Body of pancreas (tissue), 4 donors: ENCODE data around the gene GHRHR. TPM values are rescaled to one million over a fixed set of nuclear protein-coding genes. Genes with fewer than 3 reads are reported as not detected.

ENCODE experiments used
- ATAC-seq: fragments of 150-250 bp; one replicate; pipeline ENCODE4 v1.9.1; 2016
- DNase-seq, 4 donors: peaks; one replicate each; pipeline ENCODE4 v3.0.0-alpha.2; 2019
- H3K27ac ChIP-seq, 4 donors: fragments of 200-600 bp; sonication (generic); 1 replicate in 3 of 4; 2 replicates in 1 of 4; pipeline versions ENCODE4 v1.5.1 to v1.6.1; 2016 to 2019; ENCODE audit warnings: mild to moderate bottlenecking in 1 of 4, mixed read lengths in 1 of 4, moderate library complexity in 1 of 4
- H3K27me3 ChIP-seq, 2 donors: fragments of 200-600 bp; sonication (generic); one replicate each; pipeline ENCODE4 v1.6.0; 2016; ENCODE audit warnings: mild to moderate bottlenecking in 1 of 2
- H3K36me3 ChIP-seq, 2 donors: fragments of 200-600 bp; sonication (generic); replicated peaks in 1 of 2; 2 replicates each; pipeline ENCODE4 v1.5.1; 2016; ENCODE audit warnings: low read depth in 2 of 2; ENCODE audit not compliant: insufficient read depth in 1 of 2
- H3K4me1 ChIP-seq: fragments of 200-600 bp; sonication (generic); one replicate; pipeline ENCODE4 v1.6.0; 2016
- H3K4me3 ChIP-seq, 2 donors: fragments of 200-600 bp; sonication (generic); 1 replicate in 1 of 2; 2 replicates in 1 of 2; pipeline ENCODE4 v1.5.1; 2016 to 2019
- H3K9me3 ChIP-seq, 3 donors: fragments of 200-600 bp; sonication (generic); 1 replicate in 2 of 3; 2 replicates in 1 of 3; pipeline ENCODE4 v1.5.1; 2016
- POLR2A ChIP-seq, 3 donors: fragments of 450-650 bp; IDR thresholded peaks; one replicate each; pipeline ENCODE4 v1.6.1; 2016; ENCODE audit warnings: antibody characterized with exemption in 3 of 3, mild to moderate bottlenecking in 2 of 3
- WGBS, 2 donors: methylation state at CpG; one replicate each; pipeline ENCODE4 v1.1.5; 2017; 5-methylcytosine and 5-hydroxymethylcytosine counted together
- intact Hi-C: fragments of 100-400 bp; cut with DNase I; formaldehyde crosslinking; loops from one replicate; pipeline ENCODE4 v1.15.1; 2023
- total RNA-seq, 2 donors: library from RNA; depleted of rRNA; stranded (reverse); fragments of >200 nt; gene quantifications; one replicate each; pipeline ENCODE4 v1.1.0, GENCODE V29; 2016
- TF ChIP-seq, protein P1 (sequence below), 7 experiments: fragments of 450-650 bp in 4 of 7; fragments of 200-600 bp in 3 of 7; sonication (generic) in 3 of 7; IDR thresholded peaks; one replicate each; pipeline ENCODE4 v1.5.1; 2016 to 2019; ENCODE audit warnings: antibody characterized with exemption in 7 of 7

The GHRHR gene
- total RNA-seq, 2 donors from 2014 or later: not detected

DNA sequence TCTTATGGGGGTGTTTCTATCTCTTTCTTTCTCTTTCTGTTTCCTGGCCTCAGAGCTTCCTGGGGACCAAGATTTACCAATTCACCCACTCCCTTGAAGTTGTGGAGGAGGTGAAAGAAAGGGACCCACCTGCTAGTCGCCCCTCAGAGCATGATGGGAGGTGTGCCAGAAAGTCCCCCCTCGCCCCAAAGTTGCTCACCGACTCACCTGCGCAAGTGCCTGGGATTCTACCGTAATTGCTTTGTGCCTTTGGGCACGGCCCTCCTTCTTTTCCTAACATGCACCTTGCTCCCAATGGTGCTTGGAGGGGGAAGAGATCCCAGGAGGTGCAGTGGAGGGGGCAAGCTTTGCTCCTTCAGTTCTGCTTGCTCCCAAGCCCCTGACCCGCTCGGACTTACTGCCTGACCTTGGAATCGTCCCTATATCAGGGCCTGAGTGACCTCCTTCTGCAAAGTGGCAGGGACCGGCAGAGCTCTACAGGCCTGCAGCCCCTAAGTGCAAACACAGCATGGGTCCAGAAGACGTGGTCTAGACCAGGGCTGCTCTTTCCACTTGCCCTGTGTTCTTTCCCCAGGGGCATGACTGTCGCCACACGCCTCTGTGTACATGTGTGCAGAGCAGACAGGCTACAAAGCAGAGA is 39.9 kb upstream of the GHRHR start:
- DNase-seq (peak in 2 of 4 donors; percentile 1 to 8), ATAC-seq (no peak)
- intact Hi-C loops: no loop called here
- WGBS, 2 donors: 88% methylated on average over 11 to 13 of the region's 13 CpGs
- H3K27ac ChIP-seq: peak overlapping the region in 1 of 4 donors; percentile 20
- H3K4me3 ChIP-seq: no peak overlapping the region
- no peaks in the 10 kb centered on the region for H3K27me3 ChIP-seq
- TF ChIP-seq, protein P1, sequence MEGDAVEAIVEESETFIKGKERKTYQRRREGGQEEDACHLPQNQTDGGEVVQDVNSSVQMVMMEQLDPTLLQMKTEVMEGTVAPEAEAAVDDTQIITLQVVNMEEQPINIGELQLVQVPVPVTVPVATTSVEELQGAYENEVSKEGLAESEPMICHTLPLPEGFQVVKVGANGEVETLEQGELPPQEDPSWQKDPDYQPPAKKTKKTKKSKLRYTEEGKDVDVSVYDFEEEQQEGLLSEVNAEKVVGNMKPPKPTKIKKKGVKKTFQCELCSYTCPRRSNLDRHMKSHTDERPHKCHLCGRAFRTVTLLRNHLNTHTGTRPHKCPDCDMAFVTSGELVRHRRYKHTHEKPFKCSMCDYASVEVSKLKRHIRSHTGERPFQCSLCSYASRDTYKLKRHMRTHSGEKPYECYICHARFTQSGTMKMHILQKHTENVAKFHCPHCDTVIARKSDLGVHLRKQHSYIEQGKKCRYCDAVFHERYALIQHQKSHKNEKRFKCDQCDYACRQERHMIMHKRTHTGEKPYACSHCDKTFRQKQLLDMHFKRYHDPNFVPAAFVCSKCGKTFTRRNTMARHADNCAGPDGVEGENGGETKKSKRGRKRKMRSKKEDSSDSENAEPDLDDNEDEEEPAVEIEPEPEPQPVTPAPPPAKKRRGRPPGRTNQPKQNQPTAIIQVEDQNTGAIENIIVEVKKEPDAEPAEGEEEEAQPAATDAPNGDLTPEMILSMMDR (IDR thresholded peaks at IDR 0.05): no peak
- no peak for TF ChIP-seq POLR2A (IDR thresholded peaks at IDR 0.05)
- H3K36me3 ChIP-seq: peaks cover 19 to 24% of the 10 kb centered on the region in 2 donors
- H3K9me3 ChIP-seq: no peaks in the 10 kb centered on the region
- H3K4me1 ChIP-seq: peaks cover 24% of the 10 kb centered on the region

DNA sequence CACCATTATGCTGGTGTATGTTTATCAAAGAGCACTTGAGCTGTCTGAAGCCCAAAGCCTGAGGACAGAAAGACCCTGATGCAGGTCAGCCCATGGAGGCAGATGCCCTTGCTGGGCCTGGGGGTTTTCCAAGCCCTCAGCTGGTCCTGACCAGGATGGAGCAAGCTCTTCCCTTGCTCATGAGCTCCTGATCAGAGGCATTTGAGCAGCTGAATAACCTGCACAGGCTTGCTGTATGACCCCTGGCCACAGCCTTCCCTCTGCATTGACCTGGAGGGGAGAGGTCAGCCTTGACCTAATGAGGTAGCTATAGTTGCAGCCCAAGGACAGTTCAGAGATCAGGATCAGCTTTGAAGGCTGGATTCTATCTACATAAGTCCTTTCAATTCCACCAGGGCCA is 39.1 kb upstream of the GHRHR start:
- Histone ChIP-seq H3K4me3 (no peak overlapping the region), H3K27ac (peak overlapping the region in 1 of 4 donors; percentile 13), H3K4me1 (peaks cover 18% of the 10 kb centered on the region), H3K36me3 (peaks cover 19 to 24% of the 10 kb centered on the region in 2 donors), H3K27me3 (no peaks in the 10 kb centered on the region), H3K9me3 (no peaks in the 10 kb centered on the region)
- DNase-seq (no peak), ATAC-seq (no peak)
- TF ChIP-seq POLR2A (IDR thresholded peaks at IDR 0.05): no peak
- TF ChIP-seq, protein P1 (IDR thresholded peaks at IDR 0.05): no peak
- intact Hi-C loops: no loop called here

DNA sequence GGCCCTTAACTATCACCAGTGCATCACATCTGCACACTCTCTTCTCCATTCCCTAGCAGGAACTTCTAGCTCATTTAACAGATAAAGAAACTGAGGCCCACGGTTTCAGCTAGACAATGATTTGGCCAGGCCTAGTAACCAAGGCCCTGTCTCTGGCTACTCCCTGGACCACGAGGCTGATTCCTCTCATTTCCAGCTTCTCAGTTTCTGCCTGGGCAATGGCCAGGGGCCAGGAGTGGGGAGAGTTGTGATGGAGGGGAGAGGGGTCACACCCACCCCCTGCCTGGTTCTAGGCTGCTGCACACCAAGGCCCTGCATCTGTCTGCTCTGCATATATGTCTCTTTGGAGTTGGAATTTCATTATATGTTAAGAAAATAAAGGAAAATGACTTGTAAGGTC is 38.6 kb upstream of the GHRHR start:
- no peak overlapping the region for H3K4me3 ChIP-seq
- WGBS, 2 donors: 79 to 86% methylated on average over 2 of the region's 2 CpGs
- DNase-seq (peak in 1 of 4 donors; percentile 6), ATAC-seq (no peak)
- no peak for TF ChIP-seq POLR2A (IDR thresholded peaks at IDR 0.05)
- TF ChIP-seq, protein P1 (IDR thresholded peaks at IDR 0.05): no peak
- H3K27ac ChIP-seq: peak overlapping the region in 1 of 4 donors; percentile 13
- H3K9me3 ChIP-seq: no peaks in the 10 kb centered on the region
- no peaks in the 10 kb centered on the region for H3K27me3 ChIP-seq
- H3K4me1 ChIP-seq: peaks cover 17% of the 10 kb centered on the region
- peaks cover 19 to 24% of the 10 kb centered on the region in 2 donors for H3K36me3 ChIP-seq
- intact Hi-C loops: no loop called here

DNA sequence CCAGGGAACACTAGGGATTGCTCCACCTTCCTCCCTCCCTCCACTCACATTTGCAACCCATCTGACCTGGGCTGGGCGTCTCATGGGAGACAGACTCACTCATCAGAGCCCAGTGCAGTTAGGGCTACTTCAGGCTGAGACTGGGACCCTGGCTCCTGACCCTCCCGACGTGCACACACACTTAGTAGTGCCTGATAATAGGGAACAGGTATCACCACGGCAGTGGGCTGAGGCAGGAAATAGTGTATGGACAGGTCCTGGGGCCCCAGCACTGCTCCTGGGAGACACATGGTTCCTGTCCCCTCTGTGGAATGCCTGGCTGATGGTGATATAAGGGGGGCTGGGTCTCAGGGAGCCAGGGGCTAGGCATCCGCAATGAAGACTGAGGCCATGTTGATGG is 37.8 kb upstream of the GHRHR start:
- no peak for TF ChIP-seq POLR2A (IDR thresholded peaks at IDR 0.05)
- TF ChIP-seq, protein P1 (IDR thresholded peaks at IDR 0.05): no peak
- no peaks in the 10 kb centered on the region for H3K27me3 ChIP-seq
- intact Hi-C loops: no loop called here
- ATAC-seq (no peak), DNase-seq (peak; percentile 1 to 11 (median 8))
- peak overlapping the region in 1 of 4 donors; percentile 34 for H3K27ac ChIP-seq
- 86 to 97% methylated on average over 5 of the region's 5 CpGs for WGBS, 2 donors
- peaks cover 9% of the 10 kb centered on the region for H3K4me1 ChIP-seq
- no peak overlapping the region for H3K4me3 ChIP-seq
- peaks cover 19 to 24% of the 10 kb centered on the region in 2 donors for H3K36me3 ChIP-seq
- H3K9me3 ChIP-seq: no peaks in the 10 kb centered on the region

DNA sequence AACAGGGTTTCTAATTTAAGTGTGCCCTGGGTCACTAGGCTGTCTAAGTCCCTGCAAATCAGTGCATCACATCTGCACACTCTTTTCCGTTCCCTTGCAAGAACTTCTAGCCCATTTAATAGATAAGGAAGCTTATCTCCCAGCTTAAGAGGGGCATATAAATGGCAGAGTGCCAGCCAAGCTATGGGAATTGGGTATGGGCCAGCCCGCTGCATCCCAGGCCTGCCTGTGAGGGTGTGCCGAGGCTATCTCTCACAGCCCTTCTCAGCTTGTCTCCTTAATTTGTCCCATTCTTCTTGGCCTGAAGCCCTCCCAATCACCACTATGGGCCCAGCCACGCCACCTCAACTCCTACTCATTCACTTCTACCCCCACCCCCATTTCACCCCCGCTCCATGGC is 37.4 kb upstream of the GHRHR start:
- DNase-seq (peak; percentile 2 to 16 (median 12)), ATAC-seq (no peak)
- TF ChIP-seq, protein P1 (IDR thresholded peaks at IDR 0.05): no peak
- no peak for TF ChIP-seq POLR2A (IDR thresholded peaks at IDR 0.05)
- Histone ChIP-seq H3K4me3 (no peak overlapping the region), H3K36me3 (peaks cover 19 to 24% of the 10 kb centered on the region in 2 donors), H3K9me3 (no peaks in the 10 kb centered on the region), H3K4me1 (peaks cover 5% of the 10 kb centered on the region), H3K27me3 (no peaks in the 10 kb centered on the region), H3K27ac (peak overlapping the region in 1 of 4 donors; percentile 34)
- intact Hi-C loops: no loop called here
- 79 to 82% methylated on average over 5 of the region's 5 CpGs for WGBS, 2 donors
